ENCODE measurements around the gene CLEC19A. TPM values are rescaled to one million over a fixed set of nuclear protein-coding genes. Genes with fewer than 3 reads are reported as not detected.

The CLEC19A gene
- total RNA-seq, 1 experiment from 2014 or later, result not detected

- no peak for TF ChIP-seq CTCF (IDR thresholded peaks at IDR 0.05; ENCODE audit: unreplicated experiment)
Observed at GRCh38 chr16:19328364-19328763, 42.8 kb downstream of the CLEC19A start.

DNA sequence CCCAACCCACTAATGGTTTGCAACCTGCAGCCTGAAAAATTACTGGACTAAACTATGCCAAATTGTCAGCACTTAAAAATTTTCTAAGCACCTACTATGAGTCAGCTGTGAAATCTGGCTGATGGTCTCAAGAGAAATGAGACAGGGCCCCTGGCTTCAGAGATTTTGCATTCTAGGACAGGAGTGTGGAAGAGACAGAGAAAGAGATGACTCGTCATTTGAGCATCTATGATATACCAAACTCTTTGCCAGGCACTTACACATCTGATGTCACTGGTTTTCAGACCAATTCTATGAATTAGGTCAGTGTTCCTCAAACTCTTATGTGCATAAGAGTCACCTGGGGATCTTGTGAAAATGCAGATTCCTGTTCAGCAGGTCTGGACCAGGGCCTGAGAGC lies 44.4 kb downstream of the CLEC19A start:
- H3K36me3 Mint-ChIP-seq (ENCODE audit: insufficient read depth, unreplicated experiment), result no peaks in the 10 kb centered on the region
- peaks cover 17% of the 10 kb centered on the region for H3K4me1 Mint-ChIP-seq (ENCODE audit: insufficient read depth, unreplicated experiment)
- intact Hi-C loops (cut with micrococcal nuclease), result no loop called here
- no peaks in the 10 kb centered on the region for H3K9me3 Mint-ChIP-seq (ENCODE audit: unreplicated experiment)
- POLR2A ChIA-PET, result interaction anchor here (0.6 to 0.7 kb wide), 2 partner anchors 94 to 140 kb away, joined by 4 read pairs; no protein-coding TSS in a partner anchor
- H3K27me3 Mint-ChIP-seq (ENCODE audit: insufficient read depth, unreplicated experiment), result no peaks in the 10 kb centered on the region
- H3K27ac Mint-ChIP-seq (ENCODE audit: low read depth, unreplicated experiment), result peak overlapping the region; percentile 33
- no peak overlapping the region for H3K4me3 Mint-ChIP-seq (ENCODE audit: unreplicated experiment)
- CTCF ChIA-PET, result interaction anchor here (0.7 kb wide), 1 partner anchor 106 kb away, joined by 3 read pairs; no protein-coding TSS in a partner anchor
- no TSS peak for BruUV-seq (replicated peaks)
- TF ChIP-seq CTCF (IDR thresholded peaks at IDR 0.05; ENCODE audit: unreplicated experiment), result no peak
- DNase-seq (ENCODE audit: unreplicated experiment), result peak; percentile 30

More at GRCh38 chr16:19328364-19328763, 42.8 kb downstream of the CLEC19A start:
- intact Hi-C loops (cut with micrococcal nuclease), result no loop called here
- Mint-ChIP-seq H3K36me3 (ENCODE audit: insufficient read depth, unreplicated experiment) (no peaks in the 10 kb centered on the region), H3K4me1 (ENCODE audit: insufficient read depth, unreplicated experiment) (peaks cover 17% of the 10 kb centered on the region), H3K9me3 (ENCODE audit: unreplicated experiment) (no peaks in the 10 kb centered on the region), H3K27me3 (ENCODE audit: insufficient read depth, unreplicated experiment) (no peaks in the 10 kb centered on the region), H3K27ac (ENCODE audit: low read depth, unreplicated experiment) (no peak overlapping the region), H3K4me3 (ENCODE audit: unreplicated experiment) (no peak overlapping the region)
- no peak for DNase-seq (ENCODE audit: unreplicated experiment)
- ChIA-PET POLR2A (no interaction called here), CTCF (interaction anchor here (0.6 kb wide), 2 partner anchors 31 to 1387 kb away, joined by 3 to 5 read pairs; no protein-coding TSS in a partner anchor)
- no TSS peak for BruUV-seq (replicated peaks)

DNA sequence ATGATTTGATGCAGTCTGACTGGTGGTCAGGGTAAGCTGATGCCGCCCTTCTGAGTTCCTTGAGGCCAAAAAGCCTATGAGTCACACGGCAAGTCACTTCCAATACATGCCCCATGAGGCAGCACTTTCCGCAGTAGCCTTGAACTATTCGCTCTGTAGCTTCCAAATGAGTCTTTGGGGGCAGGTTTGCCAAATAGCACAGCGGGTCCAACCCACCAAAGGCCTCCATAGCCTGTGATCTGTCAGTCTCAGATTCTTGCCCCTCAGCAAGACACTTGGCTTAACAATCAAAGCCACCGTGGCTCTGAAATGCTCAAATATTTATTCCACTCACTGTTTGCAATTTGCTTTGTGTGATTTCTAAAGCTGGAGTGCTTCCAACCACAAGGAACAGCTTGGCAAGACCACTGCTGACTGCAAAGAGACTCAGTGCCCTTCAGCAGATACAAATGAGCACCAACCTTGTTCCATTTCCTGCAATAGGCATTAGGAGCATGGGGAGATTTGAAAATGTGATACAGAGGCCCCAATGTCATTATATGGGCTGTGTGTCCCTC lies 45.4 kb downstream of the CLEC19A start:
- Mint-ChIP-seq H3K36me3 (ENCODE audit: insufficient read depth, unreplicated experiment) (no peaks in the 10 kb centered on the region), H3K27me3 (ENCODE audit: insufficient read depth, unreplicated experiment) (no peaks in the 10 kb centered on the region), H3K27ac (ENCODE audit: low read depth, unreplicated experiment) (no peak overlapping the region), H3K4me1 (ENCODE audit: insufficient read depth, unreplicated experiment) (peaks cover 17% of the 10 kb centered on the region), H3K4me3 (ENCODE audit: unreplicated experiment) (no peak overlapping the region), H3K9me3 (ENCODE audit: unreplicated experiment) (no peaks in the 10 kb centered on the region)
- no TSS peak for BruUV-seq (replicated peaks)
- intact Hi-C loops (cut with micrococcal nuclease), result no loop called here
- ChIA-PET POLR2A (interaction anchor here (0.7 kb wide), 1 partner anchor 93 kb away, joined by 4 read pairs; no protein-coding TSS in a partner anchor), CTCF (interaction anchor here (0.6 to 0.7 kb wide), 8 partner anchors 20 to 210 kb away, joined by 3 read pairs; no protein-coding TSS in a partner anchor)
- no peak for TF ChIP-seq CTCF (IDR thresholded peaks at IDR 0.05; ENCODE audit: unreplicated experiment)
- DNase-seq (ENCODE audit: unreplicated experiment), result peak; percentile 60

- ChIA-PET CTCF (interaction anchor here (0.7 to 1.8 kb wide), 3 partner anchors 8 to 57 kb away, joined by 3 to 6 read pairs (median 3); no protein-coding TSS in a partner anchor), POLR2A (no interaction called here)
- Mint-ChIP-seq H3K4me1 (ENCODE audit: insufficient read depth, unreplicated experiment) (peaks cover 17% of the 10 kb centered on the region), H3K36me3 (ENCODE audit: insufficient read depth, unreplicated experiment) (no peaks in the 10 kb centered on the region), H3K27me3 (ENCODE audit: insufficient read depth, unreplicated experiment) (no peaks in the 10 kb centered on the region), H3K27ac (ENCODE audit: low read depth, unreplicated experiment) (no peak overlapping the region), H3K9me3 (ENCODE audit: unreplicated experiment) (no peaks in the 10 kb centered on the region), H3K4me3 (ENCODE audit: unreplicated experiment) (no peak overlapping the region)
- BruUV-seq (replicated peaks), result no TSS peak
- intact Hi-C loops (cut with micrococcal nuclease), result no loop called here
- DNase-seq (ENCODE audit: unreplicated experiment), result no peak
- no peak for TF ChIP-seq CTCF (IDR thresholded peaks at IDR 0.05; ENCODE audit: unreplicated experiment)
Observed at GRCh38 chr16:19331794-19332193, 46.3 kb downstream of the CLEC19A start.
